ENCODE results near the gene BTRC. TPM values are rescaled to one million over a fixed set of nuclear protein-coding genes. Genes with fewer than 3 reads are reported as not detected.
"Not testable (repeated sequence)": the region's sequence is repeated elsewhere in the genome, so short reads cannot be mapped to it uniquely, and the experiment has no call there.

Gene BTRC
- total RNA-seq, 2 experiments from 2014 or later, result 17.3 to 20.6 TPM

DNA sequence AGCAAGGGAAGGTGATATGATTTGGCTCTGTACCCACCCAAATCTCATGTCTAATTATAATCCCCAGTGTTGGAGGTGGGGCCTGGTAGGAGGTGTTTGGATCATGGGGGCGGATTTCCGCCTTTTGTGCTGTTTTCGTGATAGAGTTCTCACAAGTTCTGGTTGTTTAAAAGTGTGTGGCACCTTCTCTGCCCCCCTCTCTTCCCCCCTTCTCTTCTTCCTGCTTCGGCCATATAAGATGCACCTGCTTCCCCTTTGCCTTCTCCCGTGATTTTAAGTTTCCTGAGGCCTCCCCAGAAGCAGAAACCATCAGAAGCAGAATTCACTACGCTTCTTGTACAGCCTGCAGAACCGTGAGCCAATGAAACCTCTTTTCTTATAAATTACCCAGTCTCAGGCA lies 21.1 kb downstream of the BTRC start:
- ChIA-PET POLR2A (no interaction called here), CTCF (no interaction called here)

- POLR2A ChIA-PET, result no interaction called here
- CTCF ChIA-PET, result interaction anchor here (0.6 to 1.3 kb wide), 2 partner anchors 12 to 153 kb away, joined by 3 to 4 read pairs; no protein-coding TSS in a partner anchor
Observed at GRCh38 chr10:101379663-101380352, 25.8 kb downstream of the BTRC start.

GRCh38 chr10:101380353-101381017 lies 26.5 kb downstream of the BTRC start:
- CTCF ChIA-PET, result interaction anchor here (1.3 kb wide), 1 partner anchor 13 kb away, joined by 4 read pairs; no protein-coding TSS in a partner anchor
- POLR2A ChIA-PET, result no interaction called here

GRCh38 chr10:101385866-101386658 lies 32.1 kb downstream of the BTRC start:
- CTCF ChIA-PET, result no interaction called here
- POLR2A ChIA-PET, result no interaction called here

- POLR2A ChIA-PET, result no interaction called here
- CTCF ChIA-PET, result interaction anchor here (0.6 kb wide), 1 partner anchor 600 kb away, joined by 4 read pairs; no protein-coding TSS in a partner anchor
Observed at GRCh38 chr10:101386659-101387259, 32.8 kb downstream of the BTRC start.

DNA sequence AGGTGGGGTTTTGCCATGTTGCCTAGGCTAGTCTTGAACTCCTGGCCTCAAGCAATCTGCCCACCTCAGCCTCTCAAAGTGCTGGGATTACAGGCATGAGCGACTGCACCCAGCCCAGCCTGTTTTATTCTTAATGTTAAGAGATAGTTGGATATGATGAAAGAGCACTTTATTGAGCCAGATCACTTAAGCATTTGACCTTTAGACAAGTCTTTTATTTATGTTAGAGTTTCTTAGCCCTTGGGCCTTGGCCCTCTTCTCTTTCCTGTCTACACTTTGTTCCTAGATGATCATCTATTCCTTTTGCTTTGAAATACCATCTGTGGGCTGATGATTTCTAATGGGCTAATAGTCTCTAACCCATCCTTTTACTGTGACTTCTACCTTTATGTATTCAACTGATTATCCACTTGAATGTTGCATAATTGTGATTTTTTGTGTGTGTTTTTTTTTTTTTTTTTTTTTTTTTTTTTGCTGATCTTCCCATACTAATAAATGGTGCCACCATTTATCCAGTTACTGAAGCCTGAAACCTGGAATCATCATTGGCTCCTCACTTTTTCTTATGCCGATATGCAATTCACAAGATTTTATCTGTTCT lies 34.8 kb downstream of the BTRC start:
- CTCF ChIA-PET, result no interaction called here
- POLR2A ChIA-PET, result no interaction called here

- CTCF ChIA-PET, result not testable (repeated sequence)
- POLR2A ChIA-PET, result interaction anchor here (0.6 kb wide), 1 partner anchor 70 kb away, joined by 5 read pairs; no protein-coding TSS in a partner anchor
Observed at GRCh38 chr10:101389532-101389931, 35.6 kb downstream of the BTRC start.

DNA sequence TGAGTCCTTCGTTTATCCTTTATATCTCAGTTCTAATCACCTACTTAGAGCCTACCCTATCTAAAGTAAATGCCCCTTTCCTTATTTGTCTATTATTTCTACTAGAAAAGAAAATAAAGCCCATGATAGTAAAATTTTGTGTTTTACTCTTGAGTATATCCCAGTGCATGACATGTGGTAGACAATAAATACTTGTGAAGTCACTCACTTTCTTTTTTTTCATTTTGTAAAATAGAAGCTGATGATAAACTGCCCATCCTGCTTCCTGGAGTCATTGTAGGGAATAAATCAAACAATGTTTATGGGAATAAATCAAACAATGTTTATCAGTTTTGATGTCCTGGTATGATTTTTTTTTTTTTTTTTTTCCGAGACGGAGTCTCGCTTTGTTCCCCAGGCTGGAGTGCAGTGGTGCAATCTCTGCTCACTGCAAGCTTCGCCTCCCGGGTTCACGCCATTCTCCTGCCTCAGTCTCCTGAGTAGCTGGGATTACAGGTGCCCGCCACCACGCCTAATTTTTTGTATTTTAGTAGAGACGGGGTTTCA lies 36.1 kb downstream of the BTRC start:
- ChIA-PET CTCF (no interaction called here), POLR2A (interaction anchor here (0.6 kb wide), 1 partner anchor 69 kb away, joined by 5 read pairs; no protein-coding TSS in a partner anchor)

DNA sequence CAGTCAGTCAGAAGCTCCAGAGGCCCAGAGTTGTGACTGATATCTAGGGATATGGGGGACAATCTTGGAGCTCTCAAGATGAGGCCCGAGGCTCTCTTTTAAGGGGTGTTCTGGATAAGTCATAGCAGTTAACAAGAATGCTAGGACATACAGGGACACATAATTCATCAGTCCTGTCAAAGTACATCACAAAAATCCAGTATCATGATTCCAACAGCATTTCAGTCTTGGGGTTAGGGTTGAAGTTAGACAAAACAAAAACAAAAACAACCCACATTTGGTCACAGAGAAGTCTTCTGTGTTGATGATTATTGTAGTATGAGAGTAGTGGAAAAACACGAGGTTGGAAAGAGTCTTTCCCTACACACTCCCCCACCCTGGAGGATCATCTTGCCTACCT lies 39.4 kb downstream of the BTRC start:
- ChIA-PET POLR2A (no interaction called here), CTCF (no interaction called here)

DNA sequence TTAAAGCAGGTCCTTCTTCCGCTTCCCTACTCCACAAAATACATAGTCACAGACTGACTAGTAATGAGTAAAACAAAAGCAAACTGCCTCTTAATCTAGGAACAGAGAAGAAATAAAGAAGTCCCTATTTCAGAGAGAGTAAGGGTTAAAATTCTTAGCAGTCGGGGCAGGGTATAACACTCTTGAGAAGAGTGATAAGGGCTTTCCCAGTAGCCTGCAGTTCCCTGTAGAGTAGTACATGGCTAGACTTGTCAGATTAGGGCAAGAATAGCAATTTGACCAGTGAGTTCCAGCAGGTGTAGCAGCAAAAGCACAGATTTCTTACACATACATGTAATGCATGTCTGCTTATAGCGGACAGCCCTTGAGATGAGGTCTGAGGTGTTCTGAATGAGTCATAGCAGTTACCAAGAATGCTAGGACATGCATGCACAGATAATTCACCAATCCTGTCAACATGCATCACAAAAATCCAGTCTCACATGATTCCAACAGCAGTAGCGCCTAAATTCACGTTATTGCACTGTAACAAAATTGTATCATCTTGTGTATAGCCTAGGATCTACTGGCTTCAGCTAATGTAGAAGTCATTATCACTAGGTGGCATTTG lies 40.7 kb downstream of the BTRC start:
- POLR2A ChIA-PET, result no interaction called here
- CTCF ChIA-PET, result no interaction called here

DNA sequence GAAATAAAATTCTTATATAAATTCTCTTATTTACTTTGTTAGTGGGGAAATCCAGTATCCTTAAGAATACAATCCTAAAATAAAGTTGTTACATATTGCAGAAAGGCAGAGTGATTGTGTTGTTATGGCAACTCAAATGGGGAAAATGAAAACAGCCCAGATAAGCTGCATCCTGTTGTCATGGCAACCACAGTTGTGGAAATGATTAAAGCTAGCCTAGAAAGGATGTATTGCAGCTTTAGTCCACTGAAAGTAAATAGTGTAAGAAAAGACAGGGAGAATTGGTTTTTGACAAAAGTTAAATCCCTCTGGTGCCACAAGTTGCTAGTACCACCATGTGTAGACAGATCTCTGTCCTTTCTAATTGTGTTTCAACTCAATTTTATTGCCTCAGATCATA lies 43.2 kb downstream of the BTRC start:
- ChIA-PET POLR2A (no interaction called here), CTCF (no interaction called here)

GRCh38 chr10:101400585-101400984 lies 46.6 kb downstream of the BTRC start:
- ChIA-PET POLR2A (no interaction called here), CTCF (no interaction called here)

DNA sequence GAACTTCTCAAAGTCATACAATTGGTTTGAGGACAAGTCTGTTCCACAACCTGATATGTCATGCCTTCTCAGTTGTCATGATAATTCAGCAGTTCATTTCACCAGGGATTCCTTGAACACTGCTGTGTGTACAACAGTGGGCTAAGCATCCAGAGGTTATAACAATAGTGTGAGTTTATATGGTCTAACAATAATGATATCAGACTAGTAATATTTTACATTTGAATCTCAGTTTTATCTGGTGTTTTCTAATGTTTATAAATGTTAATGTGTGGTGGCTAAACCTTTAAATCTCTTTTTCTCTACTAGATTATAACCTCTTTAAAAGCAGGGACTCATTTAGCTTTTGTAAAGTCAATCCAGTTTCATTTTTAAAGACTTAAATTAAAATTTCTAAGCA lies 48.7 kb downstream of the BTRC start:
- CTCF ChIA-PET, result no interaction called here
- POLR2A ChIA-PET, result no interaction called here

DNA sequence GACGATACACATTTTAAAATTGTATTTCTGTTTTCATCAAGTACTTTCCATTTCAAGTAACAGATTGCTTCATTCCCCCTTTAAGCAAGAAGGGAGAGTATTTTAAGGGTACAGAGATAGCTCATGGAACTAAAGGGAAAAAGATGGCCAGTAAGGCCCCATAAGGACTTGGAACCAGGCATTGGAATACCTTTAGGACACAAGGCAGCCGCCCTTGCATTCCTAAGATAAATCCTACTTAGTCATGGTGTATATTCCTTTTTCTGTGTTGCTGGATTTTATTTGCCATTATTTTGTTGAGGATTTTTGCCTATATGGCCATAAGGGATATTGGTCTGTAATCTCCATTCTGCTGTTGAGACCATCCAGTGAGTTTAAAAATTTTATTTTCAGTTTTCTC lies 49.2 kb downstream of the BTRC start:
- ChIA-PET POLR2A (no interaction called here), CTCF (no interaction called here)

GRCh38 chr10:101405001-101405400 lies 51.0 kb downstream of the BTRC start:
- ChIA-PET POLR2A (no interaction called here), CTCF (interaction anchor here (0.6 to 0.8 kb wide), 2 partner anchors 62 to 592 kb away, joined by 3 read pairs; no protein-coding TSS in a partner anchor)

- CTCF ChIA-PET, result no interaction called here
- POLR2A ChIA-PET, result no interaction called here
Observed at GRCh38 chr10:101411598-101411997, 57.6 kb downstream of the BTRC start.

DNA sequence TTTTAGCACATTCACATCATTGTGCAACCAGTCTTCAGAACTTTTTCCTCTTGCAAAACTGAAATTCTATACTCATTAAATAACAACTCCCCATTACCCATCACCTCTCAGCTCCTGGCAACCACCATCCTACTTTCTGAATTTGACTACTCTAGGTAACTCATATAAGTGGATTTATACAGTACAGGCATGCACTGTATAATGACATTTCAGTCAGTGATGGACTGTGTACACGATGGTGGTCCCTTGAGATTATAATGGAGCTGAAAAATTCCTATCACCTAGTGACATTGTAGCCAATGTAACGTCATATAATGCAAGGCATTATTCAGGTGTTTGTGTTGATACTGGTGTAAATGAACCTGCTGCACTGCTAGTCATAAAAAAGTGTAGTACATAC lies 60.1 kb downstream of the BTRC start:
- CTCF ChIA-PET, result no interaction called here
- POLR2A ChIA-PET, result no interaction called here

GRCh38 chr10:101415884-101416283 lies 61.9 kb downstream of the BTRC start:
- POLR2A ChIA-PET, result no interaction called here
- CTCF ChIA-PET, result no interaction called here

DNA sequence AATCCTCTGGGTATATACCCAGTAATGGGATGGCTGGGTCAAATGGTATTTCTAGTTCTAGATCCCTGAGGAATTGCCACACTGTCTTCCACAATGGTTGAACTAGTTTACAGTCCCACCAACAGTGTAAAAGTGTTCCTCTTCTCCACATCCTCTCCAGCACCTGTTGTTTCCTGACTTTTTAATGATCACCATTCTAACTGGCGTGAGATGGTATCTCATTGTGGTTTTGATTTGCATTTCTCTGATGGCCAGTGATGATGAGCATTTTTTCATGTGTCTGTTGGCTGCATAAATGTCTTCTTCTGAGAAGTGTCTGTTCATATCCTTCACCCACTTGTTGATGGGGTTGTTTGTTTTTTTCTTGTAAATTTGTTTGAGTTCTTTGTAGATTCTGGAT lies 68.0 kb downstream of the BTRC start:
- CTCF ChIA-PET, POLR2A ChIA-PET: not testable (repeated sequence)
